GM18861 (cell line): ENCODE data around the gene SLC5A2.

Experiments
- ATAC-seq: cut with Tn5 transposase; IDR thresholded peaks from one replicate; pipeline ENCODE4 v1.9.1; 2021; ENCODE audit not compliant: unreplicated experiment

SLC5A2 gene

DNA sequence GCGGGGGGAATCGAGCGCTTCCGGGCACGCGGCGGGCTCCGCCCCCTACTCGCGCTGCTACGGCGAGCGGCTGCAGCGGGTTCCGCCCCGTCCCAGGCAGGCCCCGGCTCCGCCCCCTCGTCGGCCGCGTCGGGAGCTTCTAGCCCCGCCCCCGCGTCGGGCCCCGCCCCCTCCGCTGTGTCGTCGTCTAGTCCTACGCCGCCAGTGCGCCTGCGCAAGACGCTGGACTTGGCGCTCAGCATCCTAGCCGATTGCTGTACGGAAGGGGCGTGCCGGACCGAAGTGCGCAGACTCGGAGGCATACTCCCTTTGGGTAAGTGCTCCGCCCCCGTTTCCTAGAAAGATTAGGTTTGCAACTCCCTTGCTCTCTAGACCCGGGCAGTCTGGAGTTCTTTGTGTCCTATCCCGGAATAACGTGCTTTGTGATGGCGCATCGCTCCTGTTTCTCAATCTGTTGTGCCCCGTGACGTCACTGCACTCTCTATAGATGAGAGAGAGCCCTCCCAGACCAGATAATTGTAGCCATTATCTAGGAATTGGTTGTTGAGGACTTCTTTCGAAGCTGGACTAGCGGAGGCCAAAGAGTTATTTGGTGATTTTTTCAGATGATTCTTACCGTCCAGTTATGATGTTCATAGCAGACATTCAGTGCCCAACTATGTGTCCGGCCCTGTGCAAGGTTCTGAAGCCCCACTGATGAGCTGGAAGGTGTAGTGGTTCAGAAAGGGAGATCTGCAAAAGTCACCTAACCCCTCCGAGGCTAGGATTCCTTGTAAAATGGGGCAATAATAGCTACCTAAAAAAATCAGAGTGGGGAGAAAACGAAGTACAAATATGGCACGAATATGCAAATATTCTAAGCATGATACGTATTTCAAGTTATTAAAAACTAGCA is 23.0 kb upstream of the SLC5A2 start:
- peak; percentile 54 for ATAC-seq

DNA sequence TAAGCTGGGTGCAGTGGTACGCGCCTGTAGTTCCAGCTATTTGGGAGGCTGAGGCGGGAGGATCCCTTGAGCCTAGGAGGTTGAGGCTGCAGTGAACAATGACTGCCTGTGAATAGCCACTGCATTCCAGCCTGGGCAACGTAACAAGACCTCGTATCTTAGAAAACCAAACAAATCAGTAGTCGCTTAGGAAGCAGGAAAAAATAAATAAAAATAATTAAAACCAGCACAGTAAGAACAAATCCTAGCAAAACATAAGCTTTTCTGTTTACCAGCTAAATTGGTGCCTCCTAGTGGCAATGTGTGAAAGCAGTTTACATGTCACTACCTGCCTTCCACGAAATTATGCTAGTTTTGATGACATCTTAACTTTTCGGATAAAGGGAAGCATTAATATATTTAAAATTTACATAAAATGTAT is 22.3 kb upstream of the SLC5A2 start:
- ATAC-seq, result no peak

DNA sequence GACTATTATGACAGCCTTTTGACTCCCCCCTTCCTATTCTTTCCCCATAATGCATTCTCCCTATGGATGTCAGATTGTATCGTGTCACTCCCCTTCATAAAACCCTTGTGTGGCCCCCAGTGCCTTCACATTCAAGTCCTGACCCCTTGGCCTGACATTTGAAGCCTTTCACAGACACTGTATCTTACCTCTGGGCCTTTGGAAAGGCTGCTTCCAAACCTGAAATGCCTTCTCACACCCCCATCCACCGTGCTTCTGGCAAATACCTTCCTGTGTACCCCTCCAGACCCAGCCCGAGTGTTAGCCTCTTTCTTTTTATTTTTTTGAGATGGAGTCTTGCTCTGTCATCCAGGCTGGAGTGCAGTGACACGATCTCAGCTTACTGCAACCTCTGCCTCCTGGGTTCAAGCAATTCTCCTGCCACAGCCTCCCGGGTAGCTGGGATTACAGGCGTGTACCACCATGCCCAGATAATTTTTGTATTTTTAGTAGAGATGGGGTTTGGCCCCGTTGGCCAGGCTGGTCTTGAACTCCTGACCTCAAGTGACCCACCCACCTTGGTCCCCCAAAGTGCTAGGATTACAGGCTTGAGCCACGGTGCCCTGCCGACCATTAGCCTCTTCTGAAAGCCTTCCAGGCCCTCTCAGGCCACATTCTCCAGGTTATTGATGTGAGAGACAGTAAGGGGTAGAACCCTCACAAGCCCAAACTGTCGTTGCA is 21.6 kb upstream of the SLC5A2 start:
- no peak for ATAC-seq

DNA sequence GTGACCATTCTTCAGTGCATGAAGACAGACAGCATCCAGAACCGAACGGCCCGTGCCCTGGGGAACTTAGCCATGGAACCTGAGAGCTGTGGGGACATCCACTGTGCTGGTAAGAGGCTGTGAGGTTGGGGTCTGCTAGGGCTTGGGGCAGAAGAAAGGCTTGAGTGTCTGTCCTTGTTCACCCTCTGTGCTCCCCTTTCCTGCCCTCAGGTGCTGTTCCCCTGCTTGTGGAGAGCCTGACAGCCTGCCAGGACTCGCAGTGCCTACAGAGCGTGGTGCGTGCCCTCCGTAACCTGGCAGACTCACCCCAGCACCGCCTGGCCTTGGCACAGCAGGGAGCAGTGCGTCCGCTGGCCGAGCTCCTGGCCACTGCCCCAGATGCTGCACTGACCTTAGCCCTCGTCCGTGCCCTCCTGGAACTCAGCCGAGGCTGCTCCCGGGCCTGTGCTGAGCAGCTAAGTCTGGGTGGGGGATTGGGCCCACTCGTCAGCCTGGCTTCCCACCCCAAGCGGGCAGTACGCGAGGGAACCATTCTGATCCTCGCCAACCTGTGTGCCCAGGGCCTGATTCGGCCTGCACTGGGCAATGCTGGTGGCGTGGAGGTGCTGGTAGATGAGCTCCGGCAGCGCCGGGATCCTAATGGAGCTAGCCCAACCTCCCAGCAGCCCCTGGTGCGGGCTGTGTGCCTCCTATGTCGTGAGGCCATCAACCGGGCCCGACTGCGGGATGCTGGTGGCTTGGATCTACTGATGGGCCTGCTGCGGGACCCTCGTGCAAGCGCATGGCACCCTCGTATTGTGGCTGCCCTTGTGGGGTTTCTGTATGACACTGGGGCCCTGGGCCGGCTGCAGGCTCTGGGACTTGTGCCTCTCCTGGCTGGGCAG is 20.8 kb upstream of the SLC5A2 start:
- no peak for ATAC-seq

DNA sequence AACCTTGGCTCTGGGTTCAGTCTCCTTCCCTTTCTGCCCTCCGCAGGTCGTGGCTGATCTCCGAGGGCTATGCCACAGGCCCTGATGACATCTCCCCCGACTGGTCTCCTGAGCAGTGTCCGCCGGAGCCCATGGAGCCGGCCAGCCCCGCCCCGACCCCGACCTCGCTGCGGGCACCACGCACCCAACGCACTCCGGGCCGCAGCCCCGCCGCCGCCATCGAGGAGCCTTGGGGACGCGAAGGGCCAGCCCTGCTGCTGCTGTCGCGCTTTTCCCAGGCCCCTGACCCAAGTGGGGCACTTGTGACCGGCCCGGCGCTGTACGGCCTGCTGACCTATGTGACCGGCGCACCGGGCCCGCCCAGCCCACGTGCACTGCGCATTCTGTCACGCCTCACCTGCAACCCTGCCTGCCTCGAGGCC is 18.6 kb upstream of the SLC5A2 start:
- no peak for ATAC-seq

DNA sequence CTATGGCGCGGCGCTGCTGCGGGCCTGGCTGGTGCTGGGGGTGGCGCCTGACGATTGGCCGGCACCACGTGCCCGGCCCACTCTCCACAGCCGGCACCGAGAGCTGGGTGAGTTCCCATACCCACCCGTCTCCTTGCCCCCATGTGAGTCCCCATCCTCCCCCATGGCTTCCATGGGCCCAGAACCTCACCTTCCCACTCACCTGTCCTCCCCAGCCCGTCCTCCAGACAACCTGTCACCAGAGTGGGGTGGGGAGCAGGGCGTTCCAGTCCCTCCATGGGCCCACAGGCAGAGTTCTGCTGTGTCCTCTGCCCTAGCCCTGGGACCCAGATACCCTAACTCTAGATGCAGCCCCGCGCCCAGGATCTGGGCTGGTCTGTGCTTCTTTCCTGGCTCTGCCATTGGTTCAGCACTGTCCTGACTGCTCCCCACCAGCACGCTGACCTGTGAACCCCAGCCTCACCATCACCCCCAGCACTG is 18.1 kb upstream of the SLC5A2 start:
- no peak for ATAC-seq

DNA sequence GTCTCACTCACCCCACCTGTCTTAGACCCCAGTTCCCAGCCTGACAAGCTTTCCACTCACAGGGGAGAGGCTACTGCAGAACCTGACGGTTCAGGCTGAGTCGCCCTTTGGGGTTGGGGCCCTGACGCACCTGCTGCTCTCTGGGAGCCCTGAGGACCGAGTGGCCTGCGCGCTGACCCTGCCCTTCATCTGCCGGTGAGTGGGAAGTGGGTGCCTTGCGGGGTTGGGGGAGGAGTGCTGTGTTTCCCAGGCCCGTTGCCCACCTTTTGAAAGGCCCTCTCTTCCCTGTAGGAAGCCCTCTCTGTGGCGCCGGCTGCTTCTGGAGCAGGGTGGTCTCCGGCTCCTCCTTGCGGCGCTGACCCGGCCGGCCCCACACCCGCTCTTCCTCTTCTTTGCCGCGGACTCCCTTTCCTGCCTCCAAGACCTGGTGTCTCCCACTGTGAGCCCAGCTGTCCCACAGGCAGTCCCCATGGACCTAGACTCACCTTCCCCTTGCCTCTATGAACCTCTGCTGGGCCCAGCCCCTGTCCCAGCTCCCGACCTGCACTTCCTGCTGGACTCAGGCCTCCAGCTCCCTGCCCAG is 17.0 kb upstream of the SLC5A2 start:
- ATAC-seq, result no peak

DNA sequence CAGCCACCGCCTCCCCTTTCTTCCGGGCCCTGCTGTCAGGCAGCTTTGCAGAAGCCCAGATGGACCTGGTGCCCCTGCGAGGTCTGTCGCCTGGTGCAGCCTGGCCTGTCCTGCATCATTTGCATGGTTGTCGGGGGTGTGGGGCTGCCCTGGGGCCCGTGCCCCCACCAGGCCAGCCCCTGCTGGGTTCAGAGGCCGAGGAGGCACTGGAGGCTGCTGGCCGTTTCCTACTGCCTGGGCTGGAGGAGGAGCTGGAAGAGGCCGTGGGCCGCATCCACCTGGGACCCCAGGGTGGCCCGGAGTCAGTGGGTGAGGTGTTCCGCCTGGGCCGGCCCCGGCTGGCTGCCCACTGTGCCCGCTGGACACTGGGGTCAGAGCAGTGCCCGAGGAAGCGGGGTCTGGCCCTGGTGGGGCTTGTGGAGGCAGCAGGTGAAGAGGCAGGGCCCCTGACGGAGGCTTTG is 16.5 kb upstream of the SLC5A2 start:
- ATAC-seq, result no peak

DNA sequence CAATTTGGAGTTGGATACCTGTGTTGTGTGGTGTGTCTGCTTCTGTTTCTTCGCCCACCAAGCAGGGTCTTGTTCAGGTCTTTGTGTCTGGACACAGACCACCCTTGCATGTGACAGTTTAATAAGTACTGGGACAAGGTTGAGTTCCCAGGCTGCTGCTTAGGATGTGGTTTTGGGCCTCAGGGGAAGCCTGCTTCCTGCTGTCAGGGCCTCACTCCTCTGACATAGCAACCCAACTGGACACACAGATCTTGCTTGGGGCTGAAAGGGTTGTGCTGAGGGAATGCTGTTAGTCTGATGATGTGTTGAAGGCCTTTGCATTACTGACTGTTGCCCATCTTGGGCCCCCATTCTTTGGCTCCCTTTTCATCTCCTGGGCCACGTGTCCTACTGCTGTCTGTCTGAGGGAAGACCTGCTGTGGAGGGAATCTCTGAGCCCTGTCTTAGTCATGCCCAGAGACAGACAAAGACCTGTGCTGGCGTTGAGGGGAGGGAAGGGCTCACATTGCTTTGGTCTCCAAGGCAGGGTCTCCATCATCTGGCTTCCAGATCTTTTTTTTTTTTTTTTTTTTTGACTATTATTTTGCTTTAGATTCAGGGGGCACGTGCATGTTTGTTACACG is 15.7 kb upstream of the SLC5A2 start:
- peak; percentile 74 for ATAC-seq

DNA sequence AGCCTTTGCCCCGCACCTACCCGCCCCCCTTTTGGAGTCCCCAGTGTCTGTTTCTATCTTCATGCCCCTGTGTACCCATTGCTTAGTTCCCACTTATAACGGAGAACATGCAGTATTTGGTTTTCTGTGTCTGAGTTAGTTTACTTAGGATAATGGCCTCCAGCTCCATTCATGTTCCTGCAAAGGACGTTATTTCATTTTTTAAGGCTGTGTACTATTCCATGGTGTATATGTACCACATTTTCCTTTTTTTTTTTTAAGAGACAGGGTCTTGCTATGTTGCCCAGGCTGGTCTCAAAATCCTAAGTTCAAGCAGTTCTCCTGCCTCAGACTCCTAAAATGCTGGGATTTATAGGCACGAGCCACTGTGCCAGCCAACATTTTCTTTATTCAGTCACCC is 15.1 kb upstream of the SLC5A2 start:
- ATAC-seq, result no peak

DNA sequence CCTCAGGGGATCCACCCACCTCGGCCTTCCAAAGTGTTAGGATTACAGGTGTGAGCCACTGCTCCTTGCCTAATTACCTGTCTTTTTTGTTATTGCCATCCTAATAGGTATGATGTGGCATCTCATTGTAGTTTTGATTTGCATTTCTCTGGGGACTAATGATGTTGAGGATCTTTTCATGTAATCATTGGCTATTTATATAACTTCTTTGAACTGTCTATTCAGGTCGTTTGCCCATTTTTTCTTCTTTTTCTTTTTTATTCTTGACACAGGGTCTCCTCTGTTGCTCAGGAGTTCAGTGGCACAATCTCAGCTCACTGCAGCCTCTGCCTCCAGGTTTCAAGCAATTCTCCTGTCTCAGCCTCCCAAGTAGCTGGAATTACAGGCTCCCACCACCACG is 12.3 kb upstream of the SLC5A2 start:
- no peak for ATAC-seq

DNA sequence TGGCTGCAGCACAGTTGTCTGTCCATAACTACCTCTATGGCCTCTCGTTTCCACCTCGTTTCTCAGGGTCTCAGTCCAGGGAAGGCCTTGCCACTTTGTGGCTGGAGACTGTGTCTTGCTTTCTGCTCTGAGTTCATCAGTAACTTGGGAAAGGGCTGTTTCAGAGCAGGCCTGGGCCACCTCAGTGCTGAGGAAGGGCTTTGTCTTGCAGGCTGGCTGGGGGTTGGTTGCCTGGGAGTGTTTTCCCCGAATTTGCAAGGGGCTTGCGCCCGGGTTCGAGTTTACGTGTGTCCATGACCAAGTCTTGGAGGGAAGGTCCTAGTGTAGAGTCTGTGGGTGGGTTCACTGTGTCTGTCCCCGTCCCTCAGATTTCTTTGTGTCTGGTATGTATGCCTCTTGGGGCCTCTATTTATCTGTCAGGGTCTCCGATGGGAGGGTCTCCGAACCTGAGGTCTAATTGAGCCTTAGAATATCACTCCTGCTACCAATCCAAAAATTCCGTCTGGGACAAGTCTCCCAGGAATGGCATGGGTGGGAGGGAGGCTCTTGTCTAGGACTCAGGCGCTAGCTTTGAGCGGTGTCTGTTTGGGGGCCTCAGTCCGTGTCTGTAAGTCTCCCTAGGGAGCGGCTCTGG is 11.6 kb upstream of the SLC5A2 start:
- ATAC-seq, result no peak

DNA sequence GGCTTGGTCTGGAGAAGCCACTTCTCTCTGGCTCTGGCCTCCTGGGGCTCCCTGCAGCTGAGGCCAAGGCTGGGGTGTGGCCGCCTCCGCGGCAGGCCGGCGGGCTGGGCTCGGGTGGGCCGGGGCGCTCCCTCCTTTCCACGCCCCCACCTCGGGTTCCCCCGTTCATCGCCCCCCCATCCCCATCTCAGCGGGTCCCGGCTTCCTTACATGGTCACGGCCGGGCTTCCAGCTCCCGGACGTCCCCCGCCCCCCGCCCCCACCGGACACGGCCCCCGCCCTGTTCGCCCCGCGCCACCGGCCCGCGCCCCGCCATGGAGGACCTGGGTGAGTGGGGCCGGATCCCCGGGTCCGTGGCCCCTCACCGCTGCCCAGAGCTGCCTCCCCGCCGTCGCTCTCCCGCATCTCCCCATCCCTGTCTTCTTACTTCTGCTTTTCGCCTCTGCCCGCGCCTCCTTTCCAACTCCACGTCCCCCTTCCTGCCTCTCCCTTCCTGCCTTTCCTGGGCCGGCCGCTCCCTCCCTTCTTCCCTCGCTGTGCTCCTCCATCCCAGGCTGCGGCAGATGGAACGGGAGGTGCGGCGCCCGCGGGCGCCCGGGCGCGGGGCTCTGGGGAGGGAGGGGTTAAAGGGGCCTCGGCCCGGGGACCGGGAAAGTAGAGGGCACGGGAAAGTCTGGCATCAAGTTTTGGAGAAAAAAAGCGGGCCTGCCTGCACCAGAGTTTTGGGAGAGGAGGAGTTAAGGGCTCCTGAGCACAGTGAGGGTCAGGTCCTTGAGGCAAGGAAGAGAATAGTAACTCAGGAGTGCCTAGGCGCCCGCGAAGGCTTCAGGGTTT is 10.8 kb upstream of the SLC5A2 start, which contains the start of gene TGFB1I1:
Gene TGFB1I1 (plus strand): TSS at position 278 of the 834 bp plus-strand sequence. CDS start 37 bp downstream, at position 315.
- no peak for ATAC-seq

DNA sequence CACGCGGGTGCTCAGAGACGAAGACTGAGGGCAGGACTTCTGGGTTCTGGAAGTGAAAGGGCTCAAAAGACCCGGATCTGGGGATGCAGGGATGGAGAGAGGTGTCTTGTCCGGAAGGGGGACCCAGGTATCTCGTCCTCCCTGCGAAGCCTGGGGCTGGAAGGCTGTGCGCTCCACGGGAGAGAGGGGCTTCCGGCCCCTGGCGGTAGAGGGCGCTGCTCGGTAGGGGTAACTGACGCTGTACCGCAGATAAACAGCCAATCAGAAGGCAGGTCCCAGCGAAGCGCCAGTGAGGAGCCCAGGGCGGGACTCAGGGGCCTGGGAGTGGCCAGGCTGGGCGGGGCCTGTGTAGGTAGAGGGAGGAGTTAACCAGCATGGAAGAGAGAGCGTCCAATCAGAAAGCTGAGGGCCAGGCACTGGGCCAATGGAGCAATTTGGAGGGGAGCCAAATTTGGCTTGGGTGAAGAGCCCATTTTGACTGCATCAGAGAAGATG is 10.2 kb upstream of the SLC5A2 start:
- no peak for ATAC-seq

DNA sequence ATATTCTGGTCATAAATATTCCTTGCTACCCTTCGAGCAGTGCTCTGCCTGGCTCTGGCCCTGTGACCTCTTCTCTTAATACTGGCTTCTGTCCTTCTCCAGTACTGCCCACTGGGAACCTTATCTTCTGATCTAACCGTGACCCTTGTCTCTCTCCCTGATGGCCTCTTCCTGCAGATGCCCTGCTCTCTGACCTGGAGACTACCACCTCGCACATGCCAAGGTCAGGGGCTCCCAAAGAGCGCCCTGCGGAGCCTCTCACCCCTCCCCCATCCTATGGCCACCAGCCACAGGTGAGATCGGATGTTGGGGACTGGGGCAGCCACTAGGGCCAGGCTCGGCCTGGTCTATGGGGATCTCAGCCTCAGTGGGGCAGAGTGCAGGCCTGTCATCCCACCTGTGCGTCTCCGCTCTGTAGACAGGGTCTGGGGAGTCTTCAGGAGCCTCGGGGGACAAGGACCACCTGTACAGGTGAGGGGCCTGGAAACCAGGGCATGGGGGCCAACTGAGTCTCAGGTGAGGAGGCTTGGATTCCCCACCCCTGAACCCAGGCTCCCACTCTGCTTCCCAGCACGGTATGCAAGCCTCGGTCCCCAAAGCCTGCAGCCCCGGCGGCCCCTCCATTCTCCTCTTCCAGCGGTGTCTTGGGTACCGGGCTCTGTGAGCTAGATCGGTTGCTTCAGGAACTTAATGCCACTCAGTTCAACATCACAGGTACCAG is 9.5 kb upstream of the SLC5A2 start:
- ATAC-seq, result no peak

DNA sequence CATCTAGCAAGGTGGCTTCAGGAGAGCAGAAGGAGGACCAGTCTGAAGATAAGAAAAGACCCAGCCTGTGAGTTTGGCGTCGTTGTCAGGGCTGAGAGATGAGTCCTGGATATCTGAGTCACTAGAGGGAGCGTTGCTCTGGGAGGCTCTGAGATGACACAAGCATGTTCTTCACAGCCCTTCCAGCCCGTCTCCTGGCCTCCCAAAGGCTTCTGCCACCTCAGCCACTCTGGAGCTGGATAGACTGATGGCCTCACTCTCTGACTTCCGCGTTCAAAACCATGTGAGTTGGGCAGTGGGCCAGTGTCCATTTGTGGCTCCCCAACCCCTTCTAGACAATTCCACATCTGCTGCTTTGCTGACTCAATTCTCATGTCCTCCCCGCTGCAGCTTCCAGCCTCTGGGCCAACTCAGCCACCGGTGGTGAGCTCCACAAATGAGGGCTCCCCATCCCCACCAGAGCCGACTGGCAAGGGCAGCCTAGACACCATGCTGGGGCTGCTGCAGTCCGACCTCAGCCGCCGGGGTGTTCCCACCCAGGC is 8.7 kb upstream of the SLC5A2 start:
- ATAC-seq, result no peak
